OCI-LY3 (cell line): ENCODE results near the gene TBK1.

Experiments
- EZH2phosphoT487 ChIP-seq: fragments of 200-600 bp; shearing (Covaris generic); IDR thresholded peaks from 2 replicates; pipeline ENCODE4 v1.6.1; 2018; ENCODE audit warnings: antibody characterized with exemption, mixed run types, low read depth
- TF ChIP-seq, protein P1 (sequence below): fragments of 200-600, 300-600 bp; sonication (generic); IDR thresholded peaks from 2 replicates; pipeline ENCODE4 v1.5.1; 2014; ENCODE audit warnings: antibody characterized with exemption, low read length, low read depth

DNA sequence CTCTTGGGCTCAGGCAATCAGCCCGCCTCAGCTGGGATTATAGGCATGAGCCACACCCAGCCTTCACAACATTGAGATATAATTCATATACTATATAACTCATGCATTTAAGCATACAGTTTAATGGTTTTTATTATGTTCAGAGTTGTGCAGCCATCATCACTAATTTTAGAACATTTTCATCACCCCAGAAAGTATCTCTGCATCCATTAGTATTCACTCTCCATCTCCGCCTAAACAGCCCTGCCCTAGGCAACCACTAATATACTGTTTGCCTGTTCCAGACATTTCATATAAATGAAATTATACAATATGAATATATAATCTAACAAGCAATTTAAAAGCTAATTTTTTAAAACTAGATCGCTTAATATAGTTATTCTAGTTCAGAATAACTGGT lies 34.7 kb downstream of the TBK1 start:
- TF ChIP-seq, protein P1, sequence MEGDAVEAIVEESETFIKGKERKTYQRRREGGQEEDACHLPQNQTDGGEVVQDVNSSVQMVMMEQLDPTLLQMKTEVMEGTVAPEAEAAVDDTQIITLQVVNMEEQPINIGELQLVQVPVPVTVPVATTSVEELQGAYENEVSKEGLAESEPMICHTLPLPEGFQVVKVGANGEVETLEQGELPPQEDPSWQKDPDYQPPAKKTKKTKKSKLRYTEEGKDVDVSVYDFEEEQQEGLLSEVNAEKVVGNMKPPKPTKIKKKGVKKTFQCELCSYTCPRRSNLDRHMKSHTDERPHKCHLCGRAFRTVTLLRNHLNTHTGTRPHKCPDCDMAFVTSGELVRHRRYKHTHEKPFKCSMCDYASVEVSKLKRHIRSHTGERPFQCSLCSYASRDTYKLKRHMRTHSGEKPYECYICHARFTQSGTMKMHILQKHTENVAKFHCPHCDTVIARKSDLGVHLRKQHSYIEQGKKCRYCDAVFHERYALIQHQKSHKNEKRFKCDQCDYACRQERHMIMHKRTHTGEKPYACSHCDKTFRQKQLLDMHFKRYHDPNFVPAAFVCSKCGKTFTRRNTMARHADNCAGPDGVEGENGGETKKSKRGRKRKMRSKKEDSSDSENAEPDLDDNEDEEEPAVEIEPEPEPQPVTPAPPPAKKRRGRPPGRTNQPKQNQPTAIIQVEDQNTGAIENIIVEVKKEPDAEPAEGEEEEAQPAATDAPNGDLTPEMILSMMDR, result no peak
- no peak for TF ChIP-seq EZH2phosphoT487
